GM18520 (cell line): ENCODE measurements around the gene DCPS.
"Not testable (repeated sequence)": the region's sequence is repeated elsewhere in the genome, so short reads cannot be mapped to it uniquely, and the experiment has no call there.

Experiments
- ATAC-seq: cut with Tn5 transposase; IDR thresholded peaks from one replicate; pipeline ENCODE4 v1.9.1; 2021; ENCODE audit not compliant: unreplicated experiment

The DCPS gene

GRCh38 chr11:126378763-126379162 is 74.9 kb downstream of the DCPS start:
- no peak for ATAC-seq

- ATAC-seq = no peak
Measured at GRCh38 chr11:126380909-126381308, 77.0 kb downstream of the DCPS start.

- not testable (repeated sequence) for ATAC-seq
Measured at GRCh38 chr11:126381960-126382359, 78.1 kb downstream of the DCPS start.

- ATAC-seq = not testable (repeated sequence)
Measured at GRCh38 chr11:126382641-126383040, 78.8 kb downstream of the DCPS start.

GRCh38 chr11:126383339-126384335 is 79.8 kb downstream of the DCPS start:
- ATAC-seq = no peak

- ATAC-seq = no peak
Measured at GRCh38 chr11:126384449-126385070, 80.7 kb downstream of the DCPS start.

- no peak for ATAC-seq
Measured at GRCh38 chr11:126385991-126386728, 82.3 kb downstream of the DCPS start.

- not testable (repeated sequence) for ATAC-seq
Measured at GRCh38 chr11:126386729-126387071, 82.8 kb downstream of the DCPS start.

GRCh38 chr11:126387857-126388256 is 84.0 kb downstream of the DCPS start:
- no peak for ATAC-seq

- ATAC-seq = no peak
Measured at GRCh38 chr11:126390272-126390867, 86.5 kb downstream of the DCPS start.

GRCh38 chr11:126391286-126391954 is 87.6 kb downstream of the DCPS start:
- ATAC-seq = no peak

- ATAC-seq = no peak
Measured at GRCh38 chr11:126391970-126392632, 88.2 kb downstream of the DCPS start.

- ATAC-seq = no peak
Measured at GRCh38 chr11:126392633-126393013, 88.8 kb downstream of the DCPS start.

GRCh38 chr11:126393143-126393542 is 89.3 kb downstream of the DCPS start:
- ATAC-seq = no peak

- no peak for ATAC-seq
Measured at GRCh38 chr11:126394036-126394435, 90.2 kb downstream of the DCPS start.

- not testable (repeated sequence) for ATAC-seq
Measured at GRCh38 chr11:126394634-126395072, 90.8 kb downstream of the DCPS start.
